ENCODE data around the gene DAZL. TPM values are rescaled to one million over a fixed set of nuclear protein-coding genes. Genes with fewer than 3 reads are reported as not detected.

The DAZL gene
- total RNA-seq, 2 donors from 2014 or later, result not detected

GRCh38 chr3:16614033-16615031, 9.1 kb upstream of the DAZL start:
- H3K4me3 ChIP-seq, result no peak overlapping the region
- H3K27ac ChIP-seq, result no peak overlapping the region
- no peak for DNase-seq (ENCODE audit: low spot score)
- no peaks in the 10 kb centered on the region for H3K4me1 ChIP-seq (ENCODE audit: control insufficient read depth in 1 of 2, low read depth in 2 of 2)
- no peak for TF ChIP-seq CTCF (IDR thresholded peaks at IDR 0.05)
- no peaks in the 10 kb centered on the region for H3K9me3 ChIP-seq
- no peak for ATAC-seq (ENCODE audit: insufficient number of reproducible peaks, low FRiP score, low read depth)
- H3K27me3 ChIP-seq (replicated peaks; ENCODE audit: insufficient read depth), result no peaks in the 10 kb centered on the region
- H3K36me3 ChIP-seq, result no peaks in the 10 kb centered on the region

GRCh38 chr3:16609927-16610580, 4.8 kb upstream of the DAZL start:
- Histone ChIP-seq H3K27me3 (replicated peaks; ENCODE audit: insufficient read depth) (no peaks in the 10 kb centered on the region), H3K36me3 (no peaks in the 10 kb centered on the region), H3K4me1 (ENCODE audit: control insufficient read depth in 1 of 2, low read depth in 2 of 2) (peaks cover 0 to 10% of the 10 kb centered on the region in 2 donors), H3K4me3 (no peak overlapping the region), H3K27ac (no peak overlapping the region), H3K9me3 (no peaks in the 10 kb centered on the region)
- DNase-seq (ENCODE audit: low spot score) (no peak), ATAC-seq (ENCODE audit: insufficient number of reproducible peaks, low FRiP score, low read depth) (no peak)
- TF ChIP-seq CTCF (IDR thresholded peaks at IDR 0.05), result no peak

- Histone ChIP-seq H3K4me3 (no peak overlapping the region), H3K4me1 (ENCODE audit: control insufficient read depth in 1 of 2, low read depth in 2 of 2) (peaks cover 0 to 10% of the 10 kb centered on the region in 2 donors), H3K9me3 (no peaks in the 10 kb centered on the region), H3K36me3 (no peaks in the 10 kb centered on the region), H3K27me3 (replicated peaks; ENCODE audit: insufficient read depth) (no peaks in the 10 kb centered on the region), H3K27ac (no peak overlapping the region)
- no peak for ATAC-seq (ENCODE audit: insufficient number of reproducible peaks, low FRiP score, low read depth)
- TF ChIP-seq CTCF (IDR thresholded peaks at IDR 0.05), result no peak
- no peak for DNase-seq (ENCODE audit: low spot score)
Observed at GRCh38 chr3:16608816-16609215, 3.6 kb upstream of the DAZL start.

- Histone ChIP-seq H3K4me1 (ENCODE audit: control insufficient read depth in 1 of 2, low read depth in 2 of 2) (peaks cover 0 to 10% of the 10 kb centered on the region in 2 donors), H3K27ac (no peak overlapping the region), H3K4me3 (no peak overlapping the region), H3K9me3 (no peaks in the 10 kb centered on the region), H3K36me3 (no peaks in the 10 kb centered on the region), H3K27me3 (replicated peaks; ENCODE audit: insufficient read depth) (no peaks in the 10 kb centered on the region)
- ATAC-seq (ENCODE audit: insufficient number of reproducible peaks, low FRiP score, low read depth) (no peak), DNase-seq (ENCODE audit: low spot score) (no peak)
- TF ChIP-seq CTCF (IDR thresholded peaks at IDR 0.05), result no peak
Observed at GRCh38 chr3:16607718-16608117, 2.5 kb upstream of the DAZL start.

GRCh38 chr3:16606398-16606797, 1.2 kb upstream of the DAZL start:
- Histone ChIP-seq H3K27me3 (replicated peaks; ENCODE audit: insufficient read depth) (no peaks in the 10 kb centered on the region), H3K4me3 (no peak overlapping the region), H3K9me3 (no peaks in the 10 kb centered on the region), H3K4me1 (ENCODE audit: control insufficient read depth in 1 of 2, low read depth in 2 of 2) (peaks cover 0 to 10% of the 10 kb centered on the region in 2 donors), H3K36me3 (no peaks in the 10 kb centered on the region), H3K27ac (no peak overlapping the region)
- no peak for DNase-seq (ENCODE audit: low spot score)
- no peak for ATAC-seq (ENCODE audit: insufficient number of reproducible peaks, low FRiP score, low read depth)
- no peak for TF ChIP-seq CTCF (IDR thresholded peaks at IDR 0.05)

Data from thoracic aorta (tissue), 2 donors.